Osteocyte (in vitro differentiated cells): ENCODE results near the gene OSBPL2. TPM values are rescaled to one million over a fixed set of nuclear protein-coding genes. Genes with fewer than 3 reads are reported as not detected.

Experiments
- DNase-seq: peaks from one replicate; pipeline ENCODE4 v3.0.0; 2021; ENCODE audit warnings: mixed read lengths; ENCODE audit not compliant: unreplicated experiment; ENCODE audit errors: extremely low spot score
- H3K27ac Mint-ChIP-seq: one replicate; pipeline ENCODE4 v1.8.0; 2021; ENCODE audit warnings: mild to moderate bottlenecking, mixed read lengths; ENCODE audit not compliant: unreplicated experiment
- H3K27me3 Mint-ChIP-seq: one replicate; pipeline ENCODE4 v1.8.0; 2021; ENCODE audit warnings: mixed read lengths; ENCODE audit not compliant: unreplicated experiment
- H3K36me3 Mint-ChIP-seq: one replicate; pipeline ENCODE4 v1.8.0; 2021; ENCODE audit warnings: mixed read lengths; ENCODE audit not compliant: unreplicated experiment
- H3K4me1 Mint-ChIP-seq: one replicate; pipeline ENCODE4 v1.8.0; 2021; ENCODE audit warnings: mixed read lengths; ENCODE audit not compliant: unreplicated experiment
- H3K4me3 Mint-ChIP-seq: one replicate; pipeline ENCODE4 v1.8.0; 2021; ENCODE audit warnings: mild to moderate bottlenecking, moderate library complexity, mixed read lengths; ENCODE audit not compliant: unreplicated experiment
- H3K9me3 Mint-ChIP-seq: one replicate; pipeline ENCODE4 v1.8.0; 2021; ENCODE audit warnings: mixed read lengths; ENCODE audit not compliant: unreplicated experiment
- CTCF ChIP-seq: fragments of 200-600 bp; sonication (generic); IDR thresholded peaks from 2 replicates; pipeline ENCODE4 v1.5.0; 2021; ENCODE audit warnings: antibody characterized with exemption, mild to moderate bottlenecking, moderate library complexity
- total RNA-seq: library from RNA; stranded (reverse); gene quantifications from 2 replicates; pipeline ENCODE4 v1.2.1, GENCODE V29; 2021

Gene OSBPL2
- total RNA-seq, 1 donor from 2014 or later, result 46.3 TPM

GRCh38 chr20:62305765-62306413 lies 67.6 kb downstream of the OSBPL2 start:
- Mint-ChIP-seq H3K4me1 (peaks cover 23% of the 10 kb centered on the region), H3K36me3 (peaks cover 7% of the 10 kb centered on the region), H3K9me3 (no peaks in the 10 kb centered on the region), H3K27me3 (no peaks in the 10 kb centered on the region), H3K27ac (no peak overlapping the region), H3K4me3 (no peak overlapping the region)
- TF ChIP-seq CTCF, result no peak
- no peak for DNase-seq

GRCh38 chr20:62306414-62307187 lies 68.3 kb downstream of the OSBPL2 start:
- H3K36me3 Mint-ChIP-seq, result peaks cover 7% of the 10 kb centered on the region
- H3K27ac Mint-ChIP-seq, result no peak overlapping the region
- no peak overlapping the region for H3K4me3 Mint-ChIP-seq
- no peak for TF ChIP-seq CTCF
- H3K27me3 Mint-ChIP-seq, result no peaks in the 10 kb centered on the region
- no peaks in the 10 kb centered on the region for H3K9me3 Mint-ChIP-seq
- DNase-seq, result no peak
- peaks cover 23% of the 10 kb centered on the region for H3K4me1 Mint-ChIP-seq

- Mint-ChIP-seq H3K9me3 (no peaks in the 10 kb centered on the region), H3K27ac (no peak overlapping the region), H3K4me3 (no peak overlapping the region), H3K36me3 (peaks cover 7% of the 10 kb centered on the region), H3K27me3 (no peaks in the 10 kb centered on the region), H3K4me1 (peaks cover 21% of the 10 kb centered on the region)
- TF ChIP-seq CTCF, result no peak
- no peak for DNase-seq
Measured at GRCh38 chr20:62307226-62308101, 69.1 kb downstream of the OSBPL2 start.

GRCh38 chr20:62308102-62308822 lies 69.9 kb downstream of the OSBPL2 start:
- Mint-ChIP-seq H3K9me3 (no peaks in the 10 kb centered on the region), H3K36me3 (peaks cover 7% of the 10 kb centered on the region), H3K4me3 (no peak overlapping the region), H3K4me1 (peaks cover 21% of the 10 kb centered on the region), H3K27ac (no peak overlapping the region), H3K27me3 (no peaks in the 10 kb centered on the region)
- no peak for TF ChIP-seq CTCF
- DNase-seq, result no peak
